Measurements from ENCODE around the gene DNAH14.
"Not testable (repeated sequence)": the region's sequence is repeated elsewhere in the genome, so short reads cannot be mapped to it uniquely, and the experiment has no call there.

The DNAH14 gene

DNA sequence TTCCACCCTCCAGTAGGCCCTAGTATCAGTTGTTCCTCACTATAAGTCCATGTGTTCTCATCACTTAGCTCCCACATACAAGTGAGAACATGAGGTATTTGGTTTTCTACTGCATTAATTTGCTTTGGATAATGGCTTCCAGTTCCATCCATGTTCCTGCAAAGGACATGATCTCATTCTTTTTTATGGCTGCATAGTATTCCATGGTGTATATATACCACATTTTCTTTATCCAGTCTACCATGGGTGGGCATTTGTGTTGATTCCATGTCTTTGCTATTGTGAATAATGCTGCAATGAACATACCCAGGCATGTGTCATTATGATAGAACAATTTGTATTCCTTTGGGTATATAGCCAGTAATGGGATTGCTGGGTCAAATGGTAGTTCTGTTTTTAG is 218.3 kb downstream of the DNAH14 start:
- not testable (repeated sequence) for DNase-seq

DNA sequence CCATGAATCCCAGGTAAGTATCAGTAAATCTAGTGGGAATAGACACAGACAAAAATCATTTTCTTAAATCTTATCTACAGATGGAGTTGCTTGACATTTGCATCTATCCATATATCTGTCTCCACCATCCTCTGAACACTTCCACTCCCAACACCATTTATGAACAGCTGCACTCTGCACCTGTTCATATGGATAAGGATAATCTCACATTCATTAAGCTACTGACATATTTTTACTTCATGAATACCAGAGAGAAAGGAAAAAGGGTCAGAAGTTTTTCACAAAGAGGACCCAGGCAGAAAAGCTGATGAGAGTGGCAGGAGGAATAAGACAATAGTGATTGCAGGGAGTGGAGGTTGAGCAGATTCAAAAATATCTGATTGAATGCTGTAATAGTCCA is 222.6 kb downstream of the DNAH14 start:
- DNase-seq: no peak

DNA sequence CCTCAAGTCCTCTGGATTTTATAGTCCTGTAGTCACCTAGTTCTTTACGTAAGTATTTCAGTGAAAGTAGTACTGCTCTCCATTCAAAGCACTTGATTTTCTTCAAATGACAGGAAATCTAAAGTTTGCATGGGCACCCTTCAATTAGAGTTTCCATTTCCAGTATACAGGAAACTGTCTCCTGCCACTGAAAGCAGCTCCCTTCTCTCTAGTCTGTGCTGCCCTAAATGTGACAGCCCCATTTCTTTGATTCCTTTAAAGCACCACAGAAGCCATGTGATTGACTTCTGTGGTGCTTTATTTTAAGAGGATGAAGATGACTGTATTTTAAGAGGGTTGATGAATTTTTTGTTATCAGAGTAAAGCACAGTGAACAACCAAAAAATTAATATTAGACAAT is 226.1 kb downstream of the DNAH14 start:
- no peak for DNase-seq

DNA sequence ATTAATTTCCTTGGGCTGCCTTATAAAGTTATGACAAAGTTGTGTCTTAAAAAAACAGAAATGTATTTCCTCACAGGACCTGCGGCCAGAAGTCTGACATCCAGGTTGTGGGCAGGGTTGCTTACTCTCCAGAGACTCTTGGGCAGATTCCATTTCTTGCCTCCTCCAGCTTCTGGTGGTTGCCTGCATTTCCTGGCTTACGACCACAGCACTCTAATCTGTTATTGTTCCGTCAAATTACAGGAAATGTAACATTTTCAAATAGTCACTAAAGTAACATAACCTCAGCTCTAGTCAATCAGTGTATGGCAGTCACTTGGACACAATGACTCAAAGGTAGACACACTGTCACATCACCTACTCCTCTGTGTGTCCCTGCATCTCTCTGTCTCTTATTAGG is 226.8 kb downstream of the DNAH14 start:
- no peak for DNase-seq

DNA sequence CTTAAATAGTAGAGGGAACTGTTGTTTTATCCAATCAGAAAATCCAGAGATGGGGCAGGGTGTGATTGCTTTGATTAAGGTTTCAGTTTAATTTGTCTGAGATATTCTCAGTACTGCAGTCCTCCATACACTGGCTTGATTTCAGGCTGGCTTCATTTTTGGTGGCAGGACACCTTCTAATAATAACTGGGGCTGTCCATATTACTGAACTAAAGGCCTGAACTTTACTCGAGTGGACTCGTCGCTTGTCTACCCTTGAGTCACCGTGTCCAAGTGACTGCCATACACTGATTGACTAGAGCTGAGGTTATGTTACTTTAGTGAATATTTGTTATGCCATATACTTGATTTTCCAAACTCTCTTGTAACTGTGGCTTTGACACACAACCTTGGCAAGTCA is 228.8 kb downstream of the DNAH14 start:
- no peak for DNase-seq

DNA sequence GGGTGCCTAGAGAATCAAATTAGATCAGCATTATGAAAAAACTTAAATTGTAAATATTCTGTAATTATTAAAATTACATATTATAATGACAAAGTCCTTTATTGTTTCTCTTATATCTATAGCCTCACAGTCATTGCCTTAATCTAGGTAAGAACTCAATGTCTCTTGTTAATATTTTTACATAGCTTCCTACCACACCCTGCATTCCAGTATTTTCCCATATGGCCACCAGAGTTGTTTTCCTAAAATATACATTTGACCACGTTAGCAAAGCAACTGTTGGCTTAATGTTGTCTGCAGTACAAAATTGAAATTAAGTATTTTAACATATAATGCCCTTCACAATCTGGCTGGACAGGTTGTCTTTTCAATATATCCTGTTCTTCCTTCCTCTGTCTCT is 230.3 kb downstream of the DNAH14 start:
- no peak for DNase-seq

DNA sequence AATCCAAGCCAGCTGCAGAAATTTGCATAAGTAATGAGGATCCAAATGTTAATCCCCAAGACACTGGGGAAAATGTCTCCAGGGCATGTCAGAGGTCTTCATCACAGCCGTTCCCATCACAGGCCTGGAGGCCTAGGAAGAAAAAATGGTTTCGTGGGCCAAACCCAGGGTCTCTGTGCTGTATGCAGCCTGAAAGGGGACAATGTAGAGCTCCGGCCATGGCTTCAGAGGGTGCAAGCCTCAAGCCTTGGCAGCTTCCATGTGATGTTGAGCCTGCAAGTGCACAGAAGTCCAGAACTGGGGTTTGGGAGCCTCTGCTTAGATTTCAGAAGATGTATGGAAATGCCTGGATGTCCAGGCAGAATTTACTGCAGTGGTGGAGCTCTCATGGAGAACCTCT is 247.9 kb downstream of the DNAH14 start:
- DNase-seq: not testable (repeated sequence)

DNA sequence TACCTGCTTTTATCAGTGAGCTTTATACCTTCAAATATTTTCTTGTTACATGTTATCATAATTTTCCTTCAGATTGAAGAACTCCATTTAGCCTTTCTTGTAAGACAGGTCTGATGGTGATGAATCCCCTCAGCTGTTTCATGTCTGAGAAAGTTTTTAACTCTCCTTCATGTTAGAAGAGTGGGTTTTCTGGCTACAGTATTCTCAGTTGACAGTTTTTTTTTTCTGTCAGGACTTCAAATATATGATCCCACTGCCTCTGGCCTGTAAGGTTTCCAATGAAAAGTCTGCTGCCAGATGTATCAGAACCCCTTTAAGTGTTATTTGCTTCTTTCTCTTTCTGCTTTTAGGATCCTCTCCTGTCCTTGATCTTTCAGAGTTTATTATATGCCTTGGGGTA is 250.2 kb downstream of the DNAH14 start:
- DNase-seq: no peak

DNA sequence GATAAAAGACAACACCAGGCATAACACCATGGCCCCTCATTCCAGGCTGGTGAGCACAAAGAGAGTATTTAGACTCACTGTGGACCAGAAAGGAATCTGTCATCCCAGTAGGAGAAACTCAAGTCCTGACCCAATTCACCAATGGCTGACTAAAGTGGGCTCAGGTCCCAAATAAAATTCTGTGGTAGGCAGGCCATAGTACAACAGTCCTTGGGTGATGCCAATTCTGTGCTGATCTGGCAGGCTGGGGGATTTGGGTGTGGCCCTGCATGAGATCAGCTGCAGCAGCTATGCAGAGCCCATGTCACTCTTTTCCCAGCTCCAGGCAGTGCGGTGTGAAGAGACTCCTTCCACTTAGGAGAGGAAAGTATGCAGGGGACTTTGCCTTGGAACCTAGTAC is 253.2 kb downstream of the DNAH14 start:
- no peak for DNase-seq

DNA sequence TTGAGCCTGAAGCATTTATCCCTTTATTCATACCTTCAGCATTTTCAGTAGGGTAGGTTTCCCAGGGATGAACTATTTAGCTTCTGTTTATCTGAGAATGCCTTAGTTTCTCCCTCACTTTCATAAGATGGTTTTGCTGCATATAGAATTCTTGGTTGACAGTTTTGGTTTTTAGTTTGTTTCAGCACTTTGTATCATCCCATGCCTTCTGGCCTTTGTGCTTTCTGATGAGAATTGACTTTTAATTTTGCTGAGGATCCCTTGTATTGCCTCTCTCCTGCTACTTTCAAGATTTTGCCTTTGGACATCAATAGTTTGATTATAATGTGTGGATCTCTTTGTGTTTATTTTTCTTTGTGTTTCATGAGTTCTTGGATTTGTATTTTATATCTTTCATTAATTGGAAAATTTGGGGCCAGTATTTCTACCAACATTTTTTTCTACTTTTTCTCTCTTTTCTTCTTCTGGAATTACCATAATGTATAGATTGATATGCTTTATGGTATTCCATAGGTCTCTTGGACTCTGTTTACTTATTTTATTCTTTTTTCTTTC is 261.8 kb downstream of the DNAH14 start:
- no peak for DNase-seq

DNA sequence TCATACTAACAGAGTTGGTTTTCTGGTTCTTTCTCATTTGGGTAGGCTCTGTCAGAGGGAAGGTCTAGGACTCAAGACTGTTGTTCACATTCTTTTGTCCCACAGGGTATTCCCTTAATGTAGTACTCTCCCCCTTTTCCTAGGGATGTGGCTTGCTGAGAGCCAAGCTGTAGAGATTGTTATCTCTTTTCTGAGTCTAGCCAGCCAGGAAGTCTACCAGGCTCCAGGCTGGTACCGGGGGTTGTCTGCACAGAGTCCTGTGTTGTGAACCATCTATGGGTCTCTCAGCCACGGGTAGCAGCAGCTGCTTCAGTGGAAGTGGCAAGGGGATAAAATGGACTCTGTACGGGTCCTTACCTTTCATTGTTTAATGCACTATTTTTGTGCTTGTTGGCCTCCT is 272.0 kb downstream of the DNAH14 start:
- no peak for DNase-seq

DNA sequence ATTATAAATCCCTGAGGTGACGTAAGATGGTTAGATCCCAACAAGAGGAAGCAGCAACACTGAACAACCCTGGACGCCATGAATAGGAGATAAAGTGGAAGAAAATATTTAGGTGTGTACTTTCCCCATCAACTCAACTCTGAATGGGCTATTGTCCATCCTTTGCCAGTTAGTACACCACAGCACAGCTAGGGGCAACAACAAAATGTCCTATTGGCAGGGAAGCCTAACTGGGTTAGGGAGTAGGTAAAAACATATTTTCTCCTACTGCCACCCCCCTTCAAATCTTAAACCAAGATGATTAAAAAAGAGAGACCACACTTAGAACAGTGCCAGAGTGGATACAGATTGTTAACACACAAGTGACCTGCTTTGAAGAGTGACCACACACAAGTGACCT is 278.3 kb downstream of the DNAH14 start:
- no peak for DNase-seq

DNA sequence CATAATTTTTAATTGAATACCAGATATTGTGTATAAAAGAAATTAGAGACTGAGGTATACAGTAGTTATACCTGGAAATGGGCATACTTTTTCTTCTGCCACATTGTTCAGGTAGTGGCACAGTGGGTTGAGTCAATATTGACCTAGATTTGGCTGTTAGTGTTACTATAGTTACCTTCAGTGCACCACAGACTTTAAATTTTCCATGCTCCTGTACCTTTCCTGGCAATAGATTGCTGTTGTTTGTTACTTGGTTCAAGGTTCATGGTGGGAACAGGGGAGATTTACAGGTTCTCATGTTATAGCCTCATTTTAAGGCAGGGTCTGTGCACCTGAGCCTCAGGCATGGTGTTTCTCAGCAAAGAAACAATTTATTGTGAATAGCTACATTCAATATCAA is 279.7 kb downstream of the DNAH14 start:
- no peak for DNase-seq

DNA sequence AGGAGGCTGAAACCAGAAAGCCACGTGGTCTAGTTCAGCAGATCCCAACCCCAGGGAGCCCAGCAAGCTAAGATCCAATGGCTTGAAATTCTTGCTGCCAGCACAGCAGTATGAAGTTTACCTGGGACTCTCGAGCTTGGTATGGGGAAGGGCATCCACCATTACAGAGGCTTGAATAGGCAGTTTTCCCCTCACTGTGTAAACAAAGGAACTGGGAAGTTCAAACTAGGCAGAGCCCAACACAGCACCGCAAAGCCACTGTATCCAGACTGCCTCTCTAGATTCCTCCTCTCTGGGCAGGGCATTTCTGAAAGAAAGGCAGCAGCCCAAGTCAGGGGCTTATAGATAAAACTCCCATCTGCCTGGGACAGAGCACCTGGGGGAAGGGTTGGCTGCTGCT is 280.7 kb downstream of the DNAH14 start:
- not testable (repeated sequence) for DNase-seq

DNA sequence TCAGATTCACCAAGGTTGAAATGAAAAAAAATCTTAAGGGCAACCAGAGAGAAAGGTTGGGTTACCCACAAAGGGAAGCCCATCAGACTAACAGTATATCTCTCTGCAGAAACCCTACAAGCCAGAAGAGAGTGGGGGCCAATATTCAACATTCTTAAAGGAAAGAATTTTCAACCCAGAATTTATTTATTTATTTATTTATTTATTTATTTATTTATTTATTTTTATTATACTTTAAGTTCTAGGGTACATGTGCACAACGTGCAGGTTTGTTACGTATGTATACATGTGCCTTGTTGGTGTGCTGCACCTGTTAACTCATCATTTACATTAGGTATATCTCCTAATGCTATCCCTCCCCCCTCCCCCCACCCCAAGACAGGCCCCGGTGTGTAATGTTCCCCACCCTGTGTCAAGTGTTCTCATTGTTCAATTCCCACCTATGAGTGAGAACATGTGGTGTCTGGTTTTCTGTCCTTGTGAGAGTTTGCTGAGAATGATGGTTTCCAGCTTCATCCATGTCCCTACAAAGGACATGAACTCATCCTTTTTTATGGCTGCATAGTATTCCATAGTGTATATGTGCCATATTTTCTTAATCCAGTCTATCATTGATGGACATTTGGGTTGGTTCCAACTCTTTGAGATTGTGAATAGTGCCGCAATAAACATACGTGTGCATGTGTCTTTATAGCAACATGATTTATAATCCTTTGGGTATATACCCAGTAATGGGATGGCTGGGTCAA is 282.4 kb downstream of the DNAH14 start:
- DNase-seq: not testable (repeated sequence)

DNA sequence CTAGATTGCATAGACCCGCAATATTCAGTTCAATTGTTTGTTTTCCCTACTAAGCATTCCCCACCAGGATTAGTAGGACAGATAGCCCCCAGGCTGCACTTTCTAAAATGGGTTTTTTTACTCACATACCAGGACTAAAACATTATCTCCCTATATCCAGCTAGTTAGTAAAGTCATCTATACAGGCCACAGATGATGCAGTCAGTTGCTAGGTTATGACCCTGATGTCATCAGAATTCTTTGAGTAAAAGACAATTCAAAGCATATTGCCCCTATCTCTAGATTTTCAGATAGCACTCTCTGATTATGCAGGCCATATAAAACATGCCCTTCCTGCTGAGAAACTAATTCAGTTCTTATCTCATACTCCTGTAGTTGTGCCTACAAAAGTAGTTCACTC is 294.8 kb downstream of the DNAH14 start:
- DNase-seq: no peak

DNA sequence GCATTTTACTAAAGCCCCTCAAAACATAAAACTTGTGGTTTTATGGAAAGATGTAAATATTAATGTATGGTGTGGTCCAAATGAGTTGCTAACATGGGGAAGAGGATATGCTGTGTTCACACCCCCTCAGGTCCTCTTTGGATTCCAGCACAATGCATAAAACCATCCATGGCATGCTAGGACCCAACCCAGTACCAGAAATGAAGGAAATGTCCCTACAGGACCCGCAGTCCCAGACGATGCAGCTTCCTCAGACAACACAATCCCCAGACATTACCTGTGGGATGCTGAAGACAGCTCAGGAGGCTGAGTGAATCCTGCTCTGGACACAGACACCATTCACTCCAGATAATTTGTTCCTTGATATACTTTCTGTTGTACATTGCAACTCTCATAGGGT is 296.2 kb downstream of the DNAH14 start:
- DNase-seq: no peak

DNA sequence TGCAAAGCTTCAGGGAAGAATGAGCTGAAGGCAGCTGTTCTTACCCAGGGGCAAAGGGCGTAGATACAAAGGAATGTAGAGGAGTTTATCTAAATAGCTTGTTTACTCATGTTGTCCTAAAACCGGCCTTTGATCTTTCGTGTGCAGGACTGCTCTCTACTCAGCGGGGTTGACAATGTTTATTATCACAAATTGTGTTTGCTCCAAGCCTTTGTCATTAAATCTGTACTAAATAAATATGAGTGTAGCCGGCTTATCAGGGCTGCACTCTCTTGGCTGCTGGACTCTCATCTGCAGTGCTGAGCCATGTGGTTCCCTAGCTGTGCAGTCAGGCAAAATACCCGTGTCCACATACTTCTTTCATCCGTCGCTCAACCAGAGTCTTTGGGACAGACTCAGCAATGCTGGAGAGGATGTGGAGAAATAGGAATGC is 299.4 kb downstream of the DNAH14 start:
- no peak for DNase-seq

DNA sequence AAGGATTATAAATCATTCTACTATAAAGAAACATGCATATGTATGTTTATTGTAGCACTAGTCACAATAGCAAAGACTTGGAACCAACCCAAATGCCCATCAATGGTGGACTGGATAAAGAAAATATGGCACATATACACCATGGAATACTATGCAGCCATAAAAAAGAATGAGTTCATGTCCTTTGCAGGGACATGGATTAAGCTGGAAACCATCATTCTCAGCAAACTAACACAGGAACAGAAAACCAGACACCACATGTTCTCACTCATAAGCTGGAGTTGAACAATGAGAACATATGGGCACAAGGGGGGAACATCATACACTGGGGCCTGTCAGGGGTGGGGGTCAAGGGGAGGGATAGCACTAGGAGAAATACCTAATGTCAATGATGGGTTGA is 300.0 kb downstream of the DNAH14 start:
- not testable (repeated sequence) for DNase-seq

DNA sequence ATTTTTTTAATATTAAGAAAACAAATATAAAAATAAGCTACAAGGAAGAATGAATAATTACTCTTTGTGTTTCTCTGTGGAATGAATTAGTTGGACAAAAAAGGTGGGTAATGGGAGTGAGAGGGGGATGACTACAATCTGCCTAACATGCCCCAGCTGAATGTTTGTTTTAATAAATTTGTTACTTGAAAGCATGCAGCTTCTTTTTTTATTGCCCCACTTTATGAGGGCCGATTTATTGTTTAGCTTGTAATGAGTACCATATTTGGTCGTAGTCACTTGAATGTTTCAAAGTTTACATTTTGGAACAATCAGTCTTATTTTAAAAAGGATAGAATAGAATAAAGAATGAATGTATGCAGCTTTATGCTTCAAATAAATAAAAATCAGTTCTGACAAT is 301.0 kb downstream of the DNAH14 start:
- DNase-seq: no peak

DNA sequence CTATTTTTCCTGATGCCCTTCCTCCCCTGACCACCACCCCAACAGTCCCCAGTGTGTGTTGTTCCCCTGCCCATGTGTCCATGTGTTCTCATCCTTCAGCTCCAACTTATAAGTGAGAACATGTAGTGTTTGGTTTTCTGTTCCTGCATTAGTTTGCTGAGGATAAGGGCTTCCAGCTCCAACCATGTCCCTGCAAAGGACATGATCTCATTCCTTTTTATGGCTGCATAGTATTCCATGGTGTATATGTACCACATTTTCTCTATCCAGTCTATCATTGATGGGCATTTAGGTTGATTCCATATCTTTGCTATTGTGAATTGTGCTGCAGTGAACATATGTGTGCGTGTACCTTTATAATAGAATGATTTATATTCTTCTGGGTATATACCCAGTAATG is 303.5 kb downstream of the DNAH14 start:
- DNase-seq: not testable (repeated sequence)

DNA sequence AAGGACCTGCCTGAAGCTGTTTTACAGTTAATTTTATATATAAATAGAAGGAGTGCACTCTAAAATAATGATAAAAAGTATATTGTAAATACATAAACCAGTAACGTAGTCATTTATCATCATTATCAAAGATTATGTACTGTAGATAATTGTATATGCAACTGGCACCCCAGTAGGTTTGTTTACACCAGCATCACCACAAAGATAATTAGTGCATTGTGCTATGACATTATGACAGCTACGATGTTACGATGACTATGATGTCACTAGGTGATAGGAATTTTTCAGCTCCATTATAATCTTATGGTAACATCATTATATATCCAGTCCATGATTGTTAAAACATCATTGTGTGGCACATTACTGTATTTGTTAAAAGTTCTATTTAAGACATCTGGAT is 313.1 kb downstream of the DNAH14 start:
- no peak for DNase-seq

DNA sequence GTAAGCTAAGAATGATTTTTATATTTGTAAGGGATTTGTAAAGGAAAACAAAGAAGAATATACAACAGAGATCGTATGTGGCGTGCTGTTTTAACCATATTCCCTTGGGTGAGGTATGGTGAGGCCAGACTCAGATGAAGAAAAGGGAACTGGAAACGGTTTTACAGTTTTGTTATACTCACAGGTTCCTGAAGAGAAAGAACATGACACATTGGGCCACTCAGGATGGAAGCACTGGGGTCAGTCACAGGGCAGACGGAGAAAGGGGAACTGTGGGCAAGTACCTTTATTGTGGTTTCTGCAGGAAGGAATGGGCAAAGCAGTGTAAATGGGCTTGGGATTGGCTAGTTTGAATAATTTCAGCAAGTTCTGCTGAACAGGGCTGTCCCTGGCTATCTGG is 321.0 kb downstream of the DNAH14 start:
- DNase-seq: no peak

DNA sequence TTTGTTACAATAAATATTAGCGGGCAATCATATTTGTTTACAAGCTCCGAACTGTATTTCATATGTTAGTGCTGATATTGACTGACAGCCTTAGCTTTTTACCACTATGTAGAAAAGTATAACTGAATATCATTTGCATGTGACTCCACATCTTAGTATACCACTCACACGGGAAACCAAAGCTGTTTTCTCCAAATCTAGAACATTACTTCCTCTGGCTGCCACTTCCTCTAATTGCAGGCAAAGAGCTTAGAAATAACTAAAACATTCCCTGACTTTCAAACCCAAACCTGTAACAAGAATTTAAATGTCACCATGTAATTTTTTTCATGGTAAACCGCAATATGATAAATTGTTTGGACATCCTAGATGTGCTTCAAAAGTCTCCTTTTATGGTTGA is 323.7 kb downstream of the DNAH14 start:
- no peak for DNase-seq
